ENCODE results near the gene TOM1L1. TPM values are rescaled to one million over a fixed set of nuclear protein-coding genes. Genes with fewer than 3 reads are reported as not detected.

TOM1L1 gene
- total RNA-seq, 4 donors from 2014 or later = 2.3 to 4.7 (median 4.2) TPM

DNA sequence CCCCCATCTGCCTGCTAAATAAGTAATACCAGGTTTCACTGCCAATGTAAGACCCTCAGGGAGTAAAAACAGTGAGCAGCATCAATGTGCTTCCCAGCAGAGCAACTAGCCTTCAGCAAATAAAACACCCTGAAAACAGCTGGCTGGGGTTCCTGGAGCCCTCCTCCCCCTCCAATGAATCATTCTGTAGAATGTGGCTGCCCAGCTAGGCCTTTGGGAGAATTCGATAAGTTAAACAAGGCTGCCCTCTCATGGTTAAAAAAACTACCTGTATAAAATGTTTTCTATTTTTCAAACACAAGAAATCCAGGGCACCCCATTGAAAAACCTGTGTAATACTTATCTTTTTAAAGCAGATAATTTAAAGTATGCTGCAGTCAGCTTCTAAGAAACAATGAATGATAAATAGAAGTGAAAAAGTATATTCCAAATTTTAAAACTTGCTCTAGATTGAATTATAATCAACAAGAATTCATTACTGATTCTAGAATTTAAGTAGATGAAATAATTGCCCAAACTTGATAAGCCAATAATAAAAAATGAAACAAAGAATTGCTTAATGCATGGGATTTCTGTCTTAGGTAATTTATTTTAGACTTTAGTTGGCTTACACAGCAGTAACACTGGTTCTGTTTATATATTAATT is 9.4 kb upstream of the TOM1L1 start:
- H3K27me3 ChIP-seq = no peaks in the 10 kb centered on the region
- TF ChIP-seq POLR2A (IDR thresholded peaks at IDR 0.05) = no peak
- no peak overlapping the region for H3K4me3 ChIP-seq
- H3K4me1 ChIP-seq = no peaks in the 10 kb centered on the region
- no peaks in the 10 kb centered on the region for H3K36me3 ChIP-seq
- H3K9me3 ChIP-seq = no peaks in the 10 kb centered on the region
- in situ Hi-C loops (cut with MboI; ENCODE audit: low sequenced_read_pairs in 4 of 4) = no loop called here
- ATAC-seq (no peak), DNase-seq (no peak)
- no peak overlapping the region for H3K27ac ChIP-seq
- intact Hi-C loops (cut with DNase I; ENCODE audit: low total_unique reads) = no loop called here

DNA sequence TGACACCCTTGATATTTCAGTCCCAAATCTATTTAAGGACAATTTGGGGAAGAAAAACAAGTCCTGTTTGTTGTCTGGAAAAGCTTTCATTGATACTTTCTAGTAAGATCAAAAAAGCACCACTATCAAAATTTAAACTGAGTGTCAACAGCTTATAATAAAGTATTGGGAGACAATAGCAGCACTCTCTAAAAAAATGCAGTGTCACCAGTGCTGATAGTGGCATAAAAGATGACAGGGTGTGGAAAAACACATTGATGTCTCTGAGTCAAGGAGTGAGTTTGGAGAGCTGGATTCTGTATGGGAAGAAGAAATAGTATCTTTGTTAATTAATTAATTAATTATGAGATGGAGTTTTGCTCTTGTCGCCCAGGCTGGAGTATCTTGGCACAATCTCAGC is 8.3 kb upstream of the TOM1L1 start:
- H3K9me3 ChIP-seq = no peaks in the 10 kb centered on the region
- H3K36me3 ChIP-seq = no peaks in the 10 kb centered on the region
- H3K4me1 ChIP-seq = no peaks in the 10 kb centered on the region
- in situ Hi-C loops (cut with MboI; ENCODE audit: low sequenced_read_pairs in 4 of 4) = no loop called here
- no peak for DNase-seq
- ATAC-seq = no peak
- H3K27ac ChIP-seq = no peak overlapping the region
- H3K27me3 ChIP-seq = no peaks in the 10 kb centered on the region
- no peak overlapping the region for H3K4me3 ChIP-seq
- intact Hi-C loops (cut with DNase I; ENCODE audit: low total_unique reads) = no loop called here
- TF ChIP-seq POLR2A (IDR thresholded peaks at IDR 0.05) (no peak), CTCF (IDR thresholded peaks at IDR 0.05 in 4 of 5, conservative IDR thresholded peaks at IDR 0.05 in 1 of 5) (no peak)

- TF ChIP-seq POLR2A (IDR thresholded peaks at IDR 0.05) (no peak), CTCF (IDR thresholded peaks at IDR 0.05 in 4 of 5, conservative IDR thresholded peaks at IDR 0.05 in 1 of 5) (no peak)
- H3K27ac ChIP-seq = no peak overlapping the region
- no peak for DNase-seq
- no peak overlapping the region for H3K4me3 ChIP-seq
- in situ Hi-C loops (cut with MboI; ENCODE audit: low sequenced_read_pairs in 4 of 4) (no loop called here), intact Hi-C loops (cut with DNase I; ENCODE audit: low total_unique reads) (no loop called here)
- ATAC-seq = no peak
- H3K27me3 ChIP-seq = peaks cover 0 to 4% (median 0%) of the 10 kb centered on the region in 3 donors
- H3K9me3 ChIP-seq = no peaks in the 10 kb centered on the region
- H3K4me1 ChIP-seq = peaks cover 5 to 9% of the 10 kb centered on the region in 2 donors
- H3K36me3 ChIP-seq = no peaks in the 10 kb centered on the region
These were observed 2.1 kb upstream of the TOM1L1 start for GRCh38 chr17:54898576-54898975.

GRCh38 chr17:54899201-54899600 is 1.5 kb upstream of the TOM1L1 start:
- DNase-seq = no peak
- no peaks in the 10 kb centered on the region for H3K9me3 ChIP-seq
- H3K27me3 ChIP-seq = peaks cover 0 to 4% (median 0%) of the 10 kb centered on the region in 3 donors
- no peaks in the 10 kb centered on the region for H3K36me3 ChIP-seq
- TF ChIP-seq POLR2A (IDR thresholded peaks at IDR 0.05) (no peak), CTCF (IDR thresholded peaks at IDR 0.05 in 4 of 5, conservative IDR thresholded peaks at IDR 0.05 in 1 of 5) (no peak)
- intact Hi-C loops (cut with DNase I; ENCODE audit: low total_unique reads) = no loop called here
- no peak overlapping the region for H3K4me3 ChIP-seq
- peaks cover 5 to 9% of the 10 kb centered on the region in 2 donors for H3K4me1 ChIP-seq
- no peak for ATAC-seq
- in situ Hi-C loops (cut with MboI; ENCODE audit: low sequenced_read_pairs in 4 of 4) = no loop called here
- H3K27ac ChIP-seq = no peak overlapping the region

GRCh38 chr17:54899721-54900456 is 763 bp upstream of the TOM1L1 start:
- intact Hi-C loops (cut with DNase I; ENCODE audit: low total_unique reads) (no loop called here), in situ Hi-C loops (cut with MboI; ENCODE audit: low sequenced_read_pairs in 4 of 4) (no loop called here)
- ATAC-seq (no peak), DNase-seq (no peak)
- no peak overlapping the region for H3K27ac ChIP-seq
- no peak for TF ChIP-seq CTCF (IDR thresholded peaks at IDR 0.05 in 4 of 5, conservative IDR thresholded peaks at IDR 0.05 in 1 of 5)
- no peak for TF ChIP-seq POLR2A (IDR thresholded peaks at IDR 0.05)
- H3K36me3 ChIP-seq = no peaks in the 10 kb centered on the region
- H3K4me3 ChIP-seq = peak overlapping the region; percentile 48 to 64 (median 58)
- H3K4me1 ChIP-seq = peaks cover 5 to 9% of the 10 kb centered on the region in 2 donors
- no peaks in the 10 kb centered on the region for H3K9me3 ChIP-seq
- H3K27me3 ChIP-seq = peaks cover 0 to 4% (median 0%) of the 10 kb centered on the region in 3 donors

All from gastrocnemius medialis (tissue), 4 donors.